ENCODE data around the gene ZBTB7C.
"Not testable (repeated sequence)": the region's sequence is repeated elsewhere in the genome, so short reads cannot be mapped to it uniquely, and the experiment has no call there.

Gene ZBTB7C

GRCh38 chr18:48294899-48295585 lies 114.1 kb downstream of the ZBTB7C start:
- no peak for DNase-seq

- peak; percentile 94 for DNase-seq
These were observed 115.0 kb downstream of the ZBTB7C start for GRCh38 chr18:48293954-48294898.

GRCh38 chr18:48292782-48293424 lies 116.3 kb downstream of the ZBTB7C start:
- DNase-seq = no peak

- no peak for DNase-seq
These were observed 117.0 kb downstream of the ZBTB7C start for GRCh38 chr18:48292229-48292628.

- DNase-seq = peak; percentile 92
These were observed 118.8 kb downstream of the ZBTB7C start for GRCh38 chr18:48290162-48290926.

GRCh38 chr18:48284743-48285142 lies 124.4 kb downstream of the ZBTB7C start:
- DNase-seq = no peak

- DNase-seq = not testable (repeated sequence)
These were observed 125.2 kb downstream of the ZBTB7C start for GRCh38 chr18:48284011-48284410.

GRCh38 chr18:48281460-48281859 lies 127.7 kb downstream of the ZBTB7C start:
- DNase-seq = not testable (repeated sequence)

- no peak for DNase-seq
These were observed 129.9 kb downstream of the ZBTB7C start for GRCh38 chr18:48279312-48279711.

GRCh38 chr18:48278081-48278480 lies 131.1 kb downstream of the ZBTB7C start:
- DNase-seq = no peak

- DNase-seq = peak; percentile 47
These were observed 134.9 kb downstream of the ZBTB7C start for GRCh38 chr18:48274301-48274700.

- peak; percentile 78 for DNase-seq
These were observed 138.3 kb downstream of the ZBTB7C start for GRCh38 chr18:48270929-48271328.

GRCh38 chr18:48265328-48265727 lies 143.9 kb downstream of the ZBTB7C start:
- no peak for DNase-seq

- DNase-seq = peak; percentile 88
These were observed 145.0 kb downstream of the ZBTB7C start for GRCh38 chr18:48263914-48264902.

- no peak for DNase-seq
These were observed 145.9 kb downstream of the ZBTB7C start for GRCh38 chr18:48263192-48263853.

GRCh38 chr18:48260237-48260636 lies 148.9 kb downstream of the ZBTB7C start:
- DNase-seq = no peak

GRCh38 chr18:48256848-48257247 lies 152.3 kb downstream of the ZBTB7C start:
- DNase-seq = no peak

- no peak for DNase-seq
These were observed 155.0 kb downstream of the ZBTB7C start for GRCh38 chr18:48254077-48254602.

- no peak for DNase-seq
These were observed 156.7 kb downstream of the ZBTB7C start for GRCh38 chr18:48252525-48252924.

GRCh38 chr18:48250918-48251317 lies 158.3 kb downstream of the ZBTB7C start:
- no peak for DNase-seq
